ENCODE results near the gene CPNE4.

The CPNE4 gene

GRCh38 chr3:131804565-131805133 is 230.2 kb downstream of the CPNE4 start:
- Histone ChIP-seq H3K9me3 (ENCODE audit: control insufficient read depth, low read length) (no peaks in the 10 kb centered on the region), H3K36me3 (ENCODE audit: control insufficient read depth, insufficient read depth, low read length) (no peaks in the 10 kb centered on the region), H3K4me1 (ENCODE audit: control insufficient read depth, insufficient read depth, low read length, poor library complexity, severe bottlenecking) (no peaks in the 10 kb centered on the region), H3K4me3 (ENCODE audit: extremely low read depth, insufficient read depth, low read length, poor library complexity, severe bottlenecking) (no peak overlapping the region), H3K27ac (ENCODE audit: low read depth, low read length, severe bottlenecking) (no peak overlapping the region)
- WGBS, 2 experiments (ENCODE audit: insufficient coverage in 2 of 2) = 96 to 100% methylated on average over 2 to 3 of the region's 3 CpGs

- Histone ChIP-seq H3K4me1 (ENCODE audit: control insufficient read depth, insufficient read depth, low read length, poor library complexity, severe bottlenecking) (no peaks in the 10 kb centered on the region), H3K4me3 (ENCODE audit: extremely low read depth, insufficient read depth, low read length, poor library complexity, severe bottlenecking) (no peak overlapping the region), H3K9me3 (ENCODE audit: control insufficient read depth, low read length) (no peaks in the 10 kb centered on the region), H3K36me3 (ENCODE audit: control insufficient read depth, insufficient read depth, low read length) (no peaks in the 10 kb centered on the region), H3K27ac (ENCODE audit: low read depth, low read length, severe bottlenecking) (no peak overlapping the region)
- 63 to 92% methylated on average over 1 of the region's 1 CpG for WGBS, 2 experiments (ENCODE audit: insufficient coverage in 2 of 2)
Measured at GRCh38 chr3:131803113-131803512, 231.7 kb downstream of the CPNE4 start.

- H3K4me1 ChIP-seq (ENCODE audit: control insufficient read depth, insufficient read depth, low read length, poor library complexity, severe bottlenecking) = no peaks in the 10 kb centered on the region
- no peaks in the 10 kb centered on the region for H3K36me3 ChIP-seq (ENCODE audit: control insufficient read depth, insufficient read depth, low read length)
- no peaks in the 10 kb centered on the region for H3K9me3 ChIP-seq (ENCODE audit: control insufficient read depth, low read length)
- no peak overlapping the region for H3K27ac ChIP-seq (ENCODE audit: low read depth, low read length, severe bottlenecking)
- H3K4me3 ChIP-seq (ENCODE audit: extremely low read depth, insufficient read depth, low read length, poor library complexity, severe bottlenecking) = no peak overlapping the region
- no CpG with 5 or more reads among the region's 3 CpGs for WGBS, 2 experiments (ENCODE audit: insufficient coverage in 2 of 2)
Measured at GRCh38 chr3:131802029-131802428, 232.8 kb downstream of the CPNE4 start.

GRCh38 chr3:131801566-131801965 is 233.2 kb downstream of the CPNE4 start:
- Histone ChIP-seq H3K4me1 (ENCODE audit: control insufficient read depth, insufficient read depth, low read length, poor library complexity, severe bottlenecking) (peaks cover 2% of the 10 kb centered on the region), H3K36me3 (ENCODE audit: control insufficient read depth, insufficient read depth, low read length) (no peaks in the 10 kb centered on the region), H3K4me3 (ENCODE audit: extremely low read depth, insufficient read depth, low read length, poor library complexity, severe bottlenecking) (no peak overlapping the region), H3K27ac (ENCODE audit: low read depth, low read length, severe bottlenecking) (no peak overlapping the region), H3K9me3 (ENCODE audit: control insufficient read depth, low read length) (no peaks in the 10 kb centered on the region)
- WGBS, 2 experiments (ENCODE audit: insufficient coverage in 2 of 2) = 83 to 93% methylated on average over 1 to 4 of the region's 4 CpGs

GRCh38 chr3:131797776-131798175 is 237.0 kb downstream of the CPNE4 start:
- 89 to 100% methylated on average over 1 of the region's 1 CpG for WGBS, 2 experiments (ENCODE audit: insufficient coverage in 2 of 2)
- Histone ChIP-seq H3K36me3 (ENCODE audit: control insufficient read depth, insufficient read depth, low read length) (no peaks in the 10 kb centered on the region), H3K4me3 (ENCODE audit: extremely low read depth, insufficient read depth, low read length, poor library complexity, severe bottlenecking) (no peak overlapping the region), H3K9me3 (ENCODE audit: control insufficient read depth, low read length) (no peaks in the 10 kb centered on the region), H3K27ac (ENCODE audit: low read depth, low read length, severe bottlenecking) (no peak overlapping the region), H3K4me1 (ENCODE audit: control insufficient read depth, insufficient read depth, low read length, poor library complexity, severe bottlenecking) (peaks cover 4% of the 10 kb centered on the region)

- Histone ChIP-seq H3K36me3 (ENCODE audit: control insufficient read depth, insufficient read depth, low read length) (no peaks in the 10 kb centered on the region), H3K4me1 (ENCODE audit: control insufficient read depth, insufficient read depth, low read length, poor library complexity, severe bottlenecking) (peaks cover 4% of the 10 kb centered on the region), H3K9me3 (ENCODE audit: control insufficient read depth, low read length) (no peaks in the 10 kb centered on the region), H3K27ac (ENCODE audit: low read depth, low read length, severe bottlenecking) (no peak overlapping the region), H3K4me3 (ENCODE audit: extremely low read depth, insufficient read depth, low read length, poor library complexity, severe bottlenecking) (no peak overlapping the region)
- 31 to 33% methylated on average over 2 to 3 of the region's 4 CpGs for WGBS, 2 experiments (ENCODE audit: insufficient coverage in 2 of 2)
Measured at GRCh38 chr3:131796558-131797198, 238.1 kb downstream of the CPNE4 start.

- no peaks in the 10 kb centered on the region for H3K36me3 ChIP-seq (ENCODE audit: control insufficient read depth, insufficient read depth, low read length)
- WGBS, 2 experiments (ENCODE audit: insufficient coverage in 2 of 2) = 87 to 92% methylated on average over 3 to 4 of the region's 5 CpGs
- no peak overlapping the region for H3K4me3 ChIP-seq (ENCODE audit: extremely low read depth, insufficient read depth, low read length, poor library complexity, severe bottlenecking)
- no peaks in the 10 kb centered on the region for H3K9me3 ChIP-seq (ENCODE audit: control insufficient read depth, low read length)
- H3K27ac ChIP-seq (ENCODE audit: low read depth, low read length, severe bottlenecking) = no peak overlapping the region
- H3K4me1 ChIP-seq (ENCODE audit: control insufficient read depth, insufficient read depth, low read length, poor library complexity, severe bottlenecking) = peaks cover 4% of the 10 kb centered on the region
Measured at GRCh38 chr3:131796111-131796510, 238.7 kb downstream of the CPNE4 start.

GRCh38 chr3:131795390-131796090 is 239.3 kb downstream of the CPNE4 start:
- Histone ChIP-seq H3K36me3 (ENCODE audit: control insufficient read depth, insufficient read depth, low read length) (no peaks in the 10 kb centered on the region), H3K4me3 (ENCODE audit: extremely low read depth, insufficient read depth, low read length, poor library complexity, severe bottlenecking) (no peak overlapping the region), H3K9me3 (ENCODE audit: control insufficient read depth, low read length) (no peaks in the 10 kb centered on the region), H3K27ac (ENCODE audit: low read depth, low read length, severe bottlenecking) (peak overlapping the region; percentile 70), H3K4me1 (ENCODE audit: control insufficient read depth, insufficient read depth, low read length, poor library complexity, severe bottlenecking) (peaks cover 4% of the 10 kb centered on the region)
- WGBS, 2 experiments (ENCODE audit: insufficient coverage in 2 of 2) = 90 to 100% methylated on average over 1 to 2 of the region's 3 CpGs

GRCh38 chr3:131794766-131795388 is 239.9 kb downstream of the CPNE4 start:
- H3K36me3 ChIP-seq (ENCODE audit: control insufficient read depth, insufficient read depth, low read length) = no peaks in the 10 kb centered on the region
- 15 to 17% methylated on average over 1 to 2 of the region's 5 CpGs for WGBS, 2 experiments (ENCODE audit: insufficient coverage in 2 of 2)
- H3K4me1 ChIP-seq (ENCODE audit: control insufficient read depth, insufficient read depth, low read length, poor library complexity, severe bottlenecking) = peaks cover 4% of the 10 kb centered on the region
- peak overlapping the region; percentile 70 for H3K27ac ChIP-seq (ENCODE audit: low read depth, low read length, severe bottlenecking)
- H3K9me3 ChIP-seq (ENCODE audit: control insufficient read depth, low read length) = no peaks in the 10 kb centered on the region
- no peak overlapping the region for H3K4me3 ChIP-seq (ENCODE audit: extremely low read depth, insufficient read depth, low read length, poor library complexity, severe bottlenecking)

- Histone ChIP-seq H3K9me3 (ENCODE audit: control insufficient read depth, low read length) (no peaks in the 10 kb centered on the region), H3K4me3 (ENCODE audit: extremely low read depth, insufficient read depth, low read length, poor library complexity, severe bottlenecking) (no peak overlapping the region), H3K4me1 (ENCODE audit: control insufficient read depth, insufficient read depth, low read length, poor library complexity, severe bottlenecking) (peaks cover 4% of the 10 kb centered on the region), H3K27ac (ENCODE audit: low read depth, low read length, severe bottlenecking) (no peak overlapping the region), H3K36me3 (ENCODE audit: control insufficient read depth, insufficient read depth, low read length) (no peaks in the 10 kb centered on the region)
Measured at GRCh38 chr3:131793870-131794269, 240.9 kb downstream of the CPNE4 start.
